ENCODE data around the gene DCLK1.
A peak's percentile ranks its signal among the peaks of the same experiment; 100 is the strongest.
"Not testable (repeated sequence)": the region's sequence is repeated elsewhere in the genome, so short reads cannot be mapped to it uniquely, and the experiment has no call there.

The DCLK1 gene

DNA sequence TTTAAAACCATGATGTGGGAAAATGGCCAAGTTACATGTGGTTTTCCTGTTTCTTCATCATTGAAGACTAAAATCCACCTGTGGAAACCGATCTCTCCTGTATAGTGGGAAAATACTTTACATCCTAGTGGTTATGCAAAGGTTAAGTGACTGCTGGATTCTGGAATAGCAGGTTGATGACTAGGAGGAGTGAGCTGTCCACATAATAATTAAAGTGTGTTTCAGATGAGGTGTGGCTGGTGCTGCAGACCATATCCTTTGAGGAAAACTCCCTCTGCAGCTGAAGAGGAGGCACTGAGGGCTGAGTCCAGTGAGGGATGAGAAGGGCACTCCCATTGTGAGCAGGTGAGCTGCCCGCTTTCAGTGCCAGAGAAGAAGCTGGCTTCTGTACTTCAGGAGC lies 43.2 kb downstream of the DCLK1 start:
- FAIRE-seq (no peak), DNase-seq (ENCODE audit: low spot score) (no peak)

DNA sequence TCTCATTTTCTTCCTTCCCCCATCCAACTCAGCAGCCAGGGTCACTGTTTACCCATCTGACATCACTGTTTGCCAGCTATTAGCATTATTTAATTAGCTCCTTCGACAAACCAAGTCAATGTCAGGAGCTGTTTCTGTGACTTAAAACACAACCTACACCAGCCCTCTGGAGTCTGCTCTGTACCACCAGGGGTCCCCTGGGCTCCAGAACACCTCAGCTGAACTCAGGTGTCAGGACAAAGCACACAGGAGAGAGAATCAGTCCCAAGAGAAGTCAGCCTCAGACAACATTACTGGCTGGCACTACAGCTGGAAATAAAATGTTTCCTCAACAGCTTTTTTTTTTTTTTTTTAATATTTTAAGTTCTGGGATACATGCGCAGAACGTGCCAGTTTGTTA lies 45.1 kb downstream of the DCLK1 start:
- DNase-seq (ENCODE audit: low spot score) (no peak), FAIRE-seq (no peak)

DNA sequence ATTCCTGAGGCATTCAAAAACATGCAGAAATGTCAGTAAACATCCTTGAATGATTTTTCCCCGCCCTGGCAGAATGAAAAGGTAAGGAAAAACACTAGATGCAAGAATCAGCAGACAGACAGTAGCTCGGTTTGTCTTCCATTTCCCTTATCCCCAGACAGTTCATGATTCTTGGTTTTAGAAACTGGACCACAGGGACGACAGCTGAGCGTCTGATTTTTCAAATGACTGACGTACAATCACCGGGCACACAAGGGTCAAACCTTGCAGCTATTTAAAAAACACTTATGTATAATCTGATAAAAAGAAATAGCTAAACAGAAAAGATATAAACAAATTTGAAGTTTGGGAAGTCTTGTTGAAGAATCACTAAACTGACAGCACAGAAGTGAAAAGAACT lies 47.1 kb downstream of the DCLK1 start:
- DNase-seq (ENCODE audit: low spot score) = no peak
- FAIRE-seq = no peak

DNA sequence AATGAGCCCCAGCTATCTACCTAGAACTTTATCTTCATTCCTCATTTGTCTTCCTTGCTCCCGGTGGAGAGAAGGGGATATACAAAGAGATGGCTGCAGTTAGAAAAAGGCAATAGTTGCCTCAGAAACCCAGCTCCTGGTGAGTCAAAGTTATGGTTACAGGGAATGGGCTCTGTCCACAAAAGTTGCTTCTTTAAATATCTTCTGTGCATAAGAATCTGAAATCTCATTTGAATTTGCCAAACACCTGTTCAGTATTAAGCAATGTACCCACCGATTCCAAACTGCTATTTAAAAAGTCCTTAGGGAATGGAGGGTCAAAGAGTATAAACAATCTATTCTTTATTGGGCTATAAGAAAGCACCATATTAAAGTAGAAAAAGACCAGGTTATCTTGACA lies 48.4 kb downstream of the DCLK1 start:
- FAIRE-seq (no peak), DNase-seq (ENCODE audit: low spot score) (no peak)

DNA sequence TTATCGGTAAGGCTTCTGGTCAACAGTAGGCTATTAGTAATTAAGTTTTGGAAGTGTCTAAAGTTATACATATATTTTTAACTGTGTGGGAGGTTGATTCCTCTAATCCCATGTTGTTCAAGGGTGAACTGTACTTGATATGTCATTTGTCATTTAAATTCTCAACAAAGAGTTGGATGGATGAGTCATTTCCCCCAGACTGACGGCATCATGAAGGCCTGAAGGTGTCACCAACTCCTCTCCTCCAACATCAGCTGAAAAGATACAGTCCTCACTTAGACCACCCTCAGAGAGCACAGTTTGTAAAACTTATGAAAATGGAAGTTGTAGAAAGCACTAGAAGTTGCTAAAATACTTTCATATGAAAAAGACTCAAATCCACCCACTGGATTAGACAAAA lies 48.8 kb downstream of the DCLK1 start:
- DNase-seq (ENCODE audit: low spot score) (no peak), FAIRE-seq (no peak)

DNA sequence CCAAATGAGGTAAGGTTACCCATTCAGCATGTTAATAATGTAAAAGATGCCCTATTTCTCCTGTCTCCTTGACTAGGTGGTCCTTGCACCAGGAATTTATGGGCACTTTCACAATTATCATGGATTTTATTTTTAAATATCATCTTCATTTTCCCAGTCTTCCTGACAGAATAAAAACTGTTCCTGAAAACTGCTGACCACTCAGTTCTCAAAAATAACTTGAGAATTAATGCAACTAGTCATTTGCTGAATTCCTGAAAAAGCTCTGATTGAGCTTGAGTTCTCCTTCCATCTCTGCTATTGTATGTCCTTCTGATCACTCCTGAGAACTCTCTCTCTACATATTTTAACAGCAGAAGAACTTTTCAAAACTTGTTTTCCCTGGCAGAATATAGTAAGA lies 55.0 kb downstream of the DCLK1 start:
- no peak for DNase-seq (ENCODE audit: low spot score)
- no peak for FAIRE-seq

DNA sequence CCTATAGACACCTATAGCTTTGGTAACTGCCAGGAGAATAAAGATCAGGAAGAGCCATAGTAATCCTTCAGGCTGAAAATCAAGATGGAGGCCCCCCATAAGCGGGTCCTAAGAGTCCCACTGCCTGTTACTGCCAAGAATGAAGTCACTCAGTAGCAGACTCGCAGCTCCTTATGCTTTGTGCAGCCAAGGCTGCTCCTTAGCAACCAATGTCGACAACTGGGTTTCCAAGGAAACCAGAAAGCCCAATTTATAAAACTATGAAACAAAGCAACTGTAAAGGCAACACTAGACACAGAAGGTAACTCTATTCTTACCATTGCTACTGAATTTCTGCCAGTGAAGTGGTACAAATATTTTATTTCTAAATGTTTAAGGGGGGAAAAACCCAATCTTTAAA lies 56.5 kb downstream of the DCLK1 start:
- DNase-seq (ENCODE audit: low spot score) (no peak), FAIRE-seq (no peak)

DNA sequence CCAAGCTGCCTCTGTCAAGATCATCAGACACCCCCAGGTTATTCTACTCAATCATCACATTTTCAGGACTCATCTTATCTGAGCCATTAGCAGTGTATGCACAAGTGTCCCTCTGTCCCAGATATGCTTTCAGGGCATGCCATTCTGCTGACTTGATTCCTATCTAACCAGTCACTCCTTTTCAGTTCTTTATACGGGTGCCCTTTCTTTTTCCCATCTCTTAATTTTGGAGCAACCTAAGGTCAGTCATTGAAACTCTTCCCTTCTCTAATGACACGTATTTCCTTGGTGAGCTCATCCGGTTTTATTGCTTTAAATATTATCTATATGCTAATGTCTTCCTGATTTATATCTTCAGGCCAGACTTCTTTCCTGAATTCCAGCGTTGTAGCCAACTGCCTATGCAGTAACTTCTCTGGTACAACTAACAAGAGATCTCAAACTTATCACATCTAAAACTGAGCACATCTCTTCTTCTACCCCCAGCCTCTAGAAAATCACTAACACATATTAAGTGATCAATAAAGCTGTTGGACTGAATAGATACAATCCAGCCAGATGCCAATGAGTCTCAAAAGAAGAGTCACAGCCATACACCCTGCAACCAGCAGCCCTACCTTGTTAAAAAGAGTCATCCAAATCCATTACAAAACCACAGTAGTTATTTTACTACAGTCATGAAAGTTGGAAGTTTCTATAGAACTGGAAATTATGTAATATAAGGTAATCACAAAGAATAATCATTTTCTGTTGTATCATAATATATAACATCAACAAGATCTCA lies 58.8 kb downstream of the DCLK1 start:
- DNase-seq (ENCODE audit: low spot score) = no peak
- no peak for FAIRE-seq

DNA sequence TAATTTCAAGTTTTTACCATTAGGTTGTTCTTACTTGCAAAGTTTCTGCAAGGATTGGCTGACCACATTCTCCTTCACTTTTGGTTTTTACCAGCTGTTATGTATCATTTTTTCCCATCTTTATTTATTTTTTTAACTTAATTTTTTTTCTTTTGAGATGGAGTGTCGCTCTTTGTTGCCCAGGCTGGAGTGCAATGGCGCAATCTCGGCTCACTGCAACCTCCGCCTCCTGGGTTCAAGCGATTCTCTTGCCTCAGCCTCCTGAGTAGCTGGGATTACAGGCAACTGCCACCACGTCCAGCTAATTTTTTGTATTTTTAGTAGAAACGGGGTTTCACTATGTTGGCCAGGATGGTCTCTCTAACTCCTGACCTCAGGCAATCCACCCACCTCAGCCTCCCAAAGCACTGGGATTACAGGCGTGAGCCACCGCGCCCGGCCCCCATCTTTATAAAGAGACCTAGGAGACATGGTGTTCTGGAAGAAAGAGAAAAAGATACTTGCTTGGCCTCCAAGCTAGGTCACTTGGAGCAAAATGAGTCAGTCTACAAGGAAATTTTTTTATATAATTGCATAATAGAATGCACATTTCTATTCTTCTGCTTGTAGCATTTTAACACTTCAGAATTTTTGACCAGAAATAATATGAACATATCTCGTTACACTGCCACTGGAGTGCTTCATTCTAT lies 60.5 kb downstream of the DCLK1 start:
- DNase-seq (ENCODE audit: low spot score); FAIRE-seq: not testable (repeated sequence)

DNA sequence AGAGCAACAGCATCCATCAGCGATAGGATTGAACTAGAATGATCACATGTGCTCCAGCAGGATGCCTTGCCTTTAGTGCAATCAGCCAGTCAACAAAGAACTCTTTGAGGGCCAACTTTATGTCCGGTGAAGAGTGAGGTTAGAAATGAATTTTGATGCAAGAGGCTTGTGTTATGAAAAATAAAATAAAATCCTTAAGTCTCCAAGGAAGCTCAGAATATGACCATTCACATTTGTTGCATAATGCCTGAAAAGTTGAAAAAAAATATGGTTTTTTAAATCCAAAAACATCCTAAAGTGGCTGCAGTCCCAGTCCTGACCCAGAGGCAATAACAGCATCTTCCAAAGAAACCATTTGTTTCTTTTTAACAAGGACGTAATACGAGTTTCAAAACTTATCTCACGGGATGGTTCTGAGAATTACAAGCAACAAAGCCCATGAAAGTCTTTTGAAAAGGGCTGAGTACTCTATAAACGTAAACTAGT lies 61.3 kb downstream of the DCLK1 start:
- DNase-seq (ENCODE audit: low spot score) = no peak

DNA sequence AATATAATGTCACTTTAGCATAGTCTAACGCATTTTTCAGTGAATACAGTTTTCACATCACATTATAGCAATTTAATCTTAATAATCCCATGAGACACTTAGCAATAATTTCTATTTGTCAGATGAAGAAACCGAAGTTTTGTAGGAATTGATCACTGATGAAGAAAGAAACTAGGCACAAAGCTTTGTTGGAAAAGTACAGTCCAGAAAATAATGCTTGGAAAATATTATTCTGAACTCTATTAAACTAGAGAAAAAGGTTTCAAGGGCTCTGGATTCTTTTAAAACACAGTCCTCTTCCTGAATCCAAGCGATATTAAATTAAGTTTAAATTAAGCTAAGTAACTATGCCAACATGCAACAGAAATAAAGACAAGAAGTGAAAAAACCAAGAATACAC lies 62.2 kb downstream of the DCLK1 start:
- FAIRE-seq = no peak
- DNase-seq (ENCODE audit: low spot score) = no peak

More for the DNA sequence above, 61.3 kb downstream of the DCLK1 start:
- FAIRE-seq = no peak

DNA sequence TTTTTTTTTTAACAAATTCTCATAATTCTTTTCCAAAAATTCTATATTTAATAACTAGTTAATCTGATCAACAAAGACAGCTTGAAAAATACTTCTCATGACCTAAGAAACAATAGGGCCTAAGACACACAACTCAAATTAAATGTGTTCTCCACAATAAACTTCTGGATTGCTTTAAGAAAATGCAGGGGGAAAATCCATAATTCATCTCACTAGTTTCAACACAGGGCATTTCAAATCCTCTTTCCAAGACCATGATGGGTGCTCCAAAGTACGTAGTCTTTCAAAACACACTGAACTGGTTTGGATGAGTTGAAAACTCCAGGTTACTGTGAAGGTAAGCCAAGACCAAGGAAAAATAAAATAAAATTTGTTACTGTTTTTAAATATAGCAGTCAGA lies 62.6 kb downstream of the DCLK1 start:
- FAIRE-seq (no peak), DNase-seq (ENCODE audit: low spot score) (no peak)

DNA sequence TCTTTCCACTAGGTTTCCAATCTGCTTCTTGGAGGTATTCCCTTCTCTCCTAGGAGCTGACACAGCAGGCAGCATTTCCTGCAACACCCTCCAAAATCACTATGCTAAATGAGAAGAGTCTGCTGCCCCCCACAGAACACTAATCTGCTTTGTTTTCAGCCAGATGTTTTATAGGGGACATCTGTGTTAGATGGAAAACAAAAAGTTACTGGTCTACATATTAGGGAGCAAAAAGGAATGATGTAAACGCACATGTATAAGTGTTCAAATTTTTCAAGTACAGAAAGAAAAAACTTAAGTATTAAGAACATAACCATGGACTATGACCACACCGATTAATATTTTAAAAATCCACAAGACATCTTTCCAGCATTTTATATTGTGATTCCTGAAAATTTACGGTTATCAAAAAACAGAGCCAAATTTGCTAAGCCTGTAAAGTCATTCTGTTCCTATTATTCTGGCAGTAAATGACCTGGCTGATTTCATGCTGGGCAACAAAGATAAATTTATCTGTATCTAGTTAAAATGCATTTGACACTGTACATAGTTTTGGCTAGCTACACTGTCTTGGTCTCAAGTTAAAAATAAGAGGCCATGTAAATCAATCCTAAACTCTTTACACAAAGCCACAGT lies 63.3 kb downstream of the DCLK1 start:
- DNase-seq (ENCODE audit: low spot score) = no peak

DNA sequence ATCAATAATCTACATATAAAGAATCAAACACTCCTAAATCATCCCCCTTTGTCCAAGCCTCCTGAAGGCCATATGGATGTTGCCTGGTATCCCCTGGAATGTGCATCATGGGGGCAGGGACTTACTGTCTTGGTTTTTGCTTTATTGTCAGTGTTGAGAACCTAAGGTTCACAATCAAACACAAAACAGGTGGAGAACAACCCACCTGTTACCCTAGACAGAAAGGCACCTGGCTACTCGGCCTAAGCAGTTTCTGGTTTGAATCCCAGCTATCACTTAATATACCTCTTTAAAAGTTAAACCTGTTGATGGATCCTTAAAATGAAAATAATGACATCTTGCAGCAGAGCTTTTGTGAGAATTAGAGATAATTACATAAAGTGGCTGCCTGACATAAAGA lies 68.9 kb downstream of the DCLK1 start:
- no peak for DNase-seq (ENCODE audit: low spot score)
- no peak for FAIRE-seq

More for the DNA sequence above, 63.3 kb downstream of the DCLK1 start:
- FAIRE-seq = no peak

DNA sequence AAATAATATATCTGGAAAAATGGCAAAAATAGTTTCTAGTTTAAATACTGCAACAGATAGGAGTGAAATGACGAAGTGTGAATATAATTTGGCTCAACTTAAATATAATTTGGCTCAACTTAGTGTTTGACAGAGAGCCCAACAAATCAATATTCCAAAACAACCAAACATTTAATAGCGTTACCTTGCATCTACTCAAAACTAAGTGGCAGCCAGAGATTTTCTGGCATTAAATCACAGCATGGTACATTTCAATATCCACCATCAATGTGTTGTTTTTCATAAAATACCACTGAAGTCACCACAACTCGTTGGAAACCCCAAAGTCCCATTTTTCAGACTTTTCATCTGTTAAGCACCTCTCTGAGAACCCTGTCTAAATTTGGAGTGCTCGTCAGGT lies 69.6 kb downstream of the DCLK1 start:
- DNase-seq (ENCODE audit: low spot score) (no peak), FAIRE-seq (no peak)

DNA sequence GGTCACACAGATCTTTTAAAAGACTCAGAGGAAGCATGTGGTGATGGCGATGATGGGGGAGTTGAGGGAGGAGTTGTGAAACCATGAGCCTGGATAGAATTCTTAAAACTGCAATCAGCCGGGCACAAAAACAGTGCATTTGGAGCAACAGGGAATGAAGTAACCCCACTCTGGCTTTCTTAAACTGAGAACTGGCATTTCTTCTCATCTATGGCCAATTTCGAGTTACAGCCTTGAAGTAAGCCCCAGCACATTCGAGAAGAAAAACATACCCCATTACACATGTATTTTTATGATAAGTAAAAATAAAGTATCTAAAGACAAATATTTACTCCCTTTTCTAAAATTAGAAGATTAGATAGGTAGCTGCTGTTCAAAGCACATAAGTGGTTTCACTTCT lies 70.1 kb downstream of the DCLK1 start:
- no peak for FAIRE-seq
- no peak for DNase-seq (ENCODE audit: low spot score)

DNA sequence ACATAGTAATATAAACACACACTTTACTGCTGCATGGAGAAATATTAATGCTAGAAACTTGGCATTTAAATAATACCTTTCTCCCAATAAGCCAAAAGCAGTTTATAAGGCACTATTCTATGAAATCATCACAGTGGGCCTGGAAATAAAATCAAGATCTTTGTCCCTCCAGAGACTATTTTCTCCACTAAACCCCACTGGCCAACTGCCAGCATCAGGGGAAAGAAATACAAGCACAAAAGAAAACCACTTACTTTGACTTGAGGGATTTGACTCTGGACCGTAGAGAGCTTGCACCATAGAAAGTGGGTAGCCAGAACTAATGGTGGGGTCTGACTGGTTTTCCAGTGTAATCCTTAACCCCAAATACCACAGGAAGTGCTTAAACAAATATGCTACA lies 71.9 kb downstream of the DCLK1 start:
- DNase-seq (ENCODE audit: low spot score) (no peak), FAIRE-seq (no peak)

DNA sequence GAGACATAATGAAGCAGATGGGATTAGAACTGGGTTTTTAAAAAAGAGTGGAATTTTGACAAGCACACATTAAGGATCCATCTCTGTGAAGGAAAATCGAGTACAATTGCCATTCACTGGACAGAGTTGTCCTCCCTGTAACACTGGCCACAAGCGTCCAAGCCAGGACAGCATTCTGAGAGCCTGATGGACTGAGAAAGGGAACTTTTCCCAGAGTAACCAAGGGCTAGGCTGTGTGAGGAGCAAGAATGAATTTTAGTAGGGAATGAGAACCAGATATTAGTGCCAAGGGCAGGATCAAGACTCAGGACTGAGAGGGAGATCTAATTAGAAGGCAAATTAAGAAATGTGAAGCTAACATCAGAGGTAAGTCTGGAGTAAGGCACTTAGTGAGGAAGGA lies 73.1 kb downstream of the DCLK1 start:
- DNase-seq (ENCODE audit: low spot score) (no peak), FAIRE-seq (no peak)

DNA sequence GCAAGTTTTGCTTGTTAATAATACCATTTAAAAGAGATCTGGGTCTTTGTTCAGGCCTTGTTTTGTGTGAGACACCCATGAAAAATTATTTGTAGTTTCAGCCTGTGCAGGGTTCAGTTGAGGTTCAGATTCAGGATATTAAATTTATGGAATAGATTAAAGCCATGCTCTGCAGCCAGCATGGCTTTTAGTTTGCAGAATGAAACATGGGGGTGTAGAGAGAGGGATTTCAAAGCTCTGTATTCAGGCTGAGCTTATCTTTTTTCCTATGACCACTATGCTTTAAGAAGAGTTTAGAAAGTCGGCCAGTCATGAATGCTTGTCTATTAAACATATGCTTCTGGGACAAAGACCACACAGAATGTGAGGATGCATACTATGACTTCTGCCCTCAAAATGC lies 73.6 kb downstream of the DCLK1 start:
- FAIRE-seq (no peak), DNase-seq (ENCODE audit: low spot score) (no peak)

DNA sequence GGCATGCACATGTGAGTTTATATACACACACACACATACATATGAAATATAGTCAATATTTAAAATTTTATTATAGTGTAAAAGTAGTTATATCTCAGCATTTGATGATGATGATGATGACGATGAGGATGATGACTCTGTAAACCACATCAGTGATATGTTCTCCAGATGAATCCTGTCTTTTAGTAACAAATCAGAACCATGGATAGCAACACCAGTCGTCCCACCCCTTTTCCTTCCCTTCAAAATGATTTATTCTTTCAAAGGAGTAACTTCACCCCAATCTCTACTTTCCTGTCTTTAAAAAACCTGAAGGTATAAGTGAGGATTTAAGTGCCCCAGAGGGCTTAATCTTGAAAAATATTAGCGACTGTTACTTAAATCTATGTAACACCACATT lies 74.1 kb downstream of the DCLK1 start:
- no peak for FAIRE-seq
- peak; percentile 5 for DNase-seq (ENCODE audit: low spot score)

DNA sequence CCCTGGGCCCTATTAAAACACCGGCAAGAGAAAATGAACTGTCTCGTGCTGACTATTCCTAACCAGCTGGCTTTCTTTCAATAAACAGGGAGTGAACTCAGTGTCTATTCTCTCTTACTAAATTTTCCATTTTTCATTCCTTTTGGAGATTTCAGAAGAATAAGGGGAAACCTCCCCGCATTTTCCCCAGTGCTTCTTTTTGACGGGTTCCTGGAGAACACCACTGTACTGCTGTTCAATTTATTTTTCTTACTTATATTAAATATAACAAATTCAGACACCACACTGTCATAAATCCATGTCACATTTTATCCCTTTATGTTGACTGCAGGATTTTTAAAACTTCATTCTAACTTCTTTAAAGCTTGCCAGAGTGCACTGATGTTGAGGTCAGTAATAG lies 75.8 kb downstream of the DCLK1 start:
- DNase-seq (ENCODE audit: low spot score) = no peak
- no peak for FAIRE-seq

DNA sequence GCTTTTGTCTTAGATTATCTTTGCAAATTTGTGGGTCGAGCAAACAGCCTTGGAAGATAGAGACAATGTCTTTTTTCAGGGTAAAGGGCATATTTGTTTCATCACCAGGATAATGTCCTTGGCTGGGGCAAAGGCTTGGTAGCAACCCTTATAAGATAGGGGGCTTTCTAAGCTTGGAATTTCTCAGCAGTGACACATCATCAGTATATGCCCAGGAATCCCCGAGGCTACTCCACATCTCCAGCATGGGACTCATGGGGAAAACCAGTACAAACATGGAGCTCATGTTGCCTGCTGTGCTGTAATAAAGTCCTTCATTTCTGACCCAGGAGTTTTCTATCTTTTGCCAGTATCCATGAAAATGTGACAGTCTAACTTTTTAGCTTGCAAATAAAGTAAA lies 77.1 kb downstream of the DCLK1 start:
- FAIRE-seq (no peak), DNase-seq (ENCODE audit: low spot score) (no peak)

DNA sequence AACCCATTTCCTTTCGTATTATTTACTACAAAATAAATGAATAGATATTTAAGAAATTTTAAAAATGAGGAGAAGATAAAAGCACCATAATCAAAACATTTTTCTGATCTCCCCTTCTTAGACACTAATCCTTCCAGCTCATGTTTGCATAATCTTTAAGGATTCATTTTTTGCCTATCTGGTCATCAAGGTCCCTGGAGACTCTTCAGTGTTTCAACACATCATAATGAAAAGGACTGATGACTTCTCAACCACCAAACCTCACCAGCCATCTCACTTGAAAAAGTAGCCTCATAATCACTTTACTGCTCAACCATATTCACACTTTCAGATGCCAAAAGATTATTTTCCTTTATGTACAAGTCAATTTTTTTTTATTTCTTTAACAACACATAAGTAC lies 80.1 kb downstream of the DCLK1 start:
- FAIRE-seq (no peak), DNase-seq (ENCODE audit: low spot score) (no peak)
